ENCODE measurements around the gene DEXI. TPM values are rescaled to one million over a fixed set of nuclear protein-coding genes. Genes with fewer than 3 reads are reported as not detected.

The DEXI gene
- total and polyA plus RNA-seq, 4 donors, result 19.5 to 35.5 (median 28.0) TPM

GRCh38 chr16:10946308-10946707, 4.0 kb upstream of the DEXI start:
- ATAC-seq (ENCODE audit: insufficient read depth, low FRiP score), result no peak
- Histone ChIP-seq H3K36me3 (ENCODE audit: control insufficient read depth in 4 of 4, insufficient read depth in 4 of 4, low read length in 4 of 4) (no peaks in the 10 kb centered on the region), H3K4me3 (no peak overlapping the region), H3K4me1 (ENCODE audit: control insufficient read depth in 5 of 5, insufficient read depth in 5 of 5, low read length in 5 of 5) (peaks cover 0 to 28% (median 22%) of the 10 kb centered on the region in 5 donors), H3K27ac (ENCODE audit: low read depth in 1 of 2, low read length in 1 of 2) (peak overlapping the region in 1 of 2 donors; percentile 63), H3K9me3 (ENCODE audit: control insufficient read depth in 4 of 4, insufficient read depth in 3 of 4, low read length in 3 of 4) (no peaks in the 10 kb centered on the region), H3K27me3 (ENCODE audit: control insufficient read depth in 3 of 3, insufficient read depth in 3 of 3, low read length in 2 of 3) (no peaks in the 10 kb centered on the region), H3K9ac (ENCODE audit: insufficient read depth in 1 of 2, low read length in 2 of 2) (no peak overlapping the region)
- no peak for TF ChIP-seq CTCF (IDR thresholded peaks at IDR 0.05; ENCODE audit: control extremely low read depth, extremely low read depth)
- peak in 2 of 3 donors; percentile 38 to 43 for DNase-seq
- 48 to 66% methylated on average over 5 of the region's 5 CpGs for WGBS, 2 donors

- Histone ChIP-seq H3K36me3 (ENCODE audit: control insufficient read depth in 4 of 4, insufficient read depth in 4 of 4, low read length in 4 of 4) (no peaks in the 10 kb centered on the region), H3K9me3 (ENCODE audit: control insufficient read depth in 4 of 4, insufficient read depth in 3 of 4, low read length in 3 of 4) (no peaks in the 10 kb centered on the region), H3K27ac (ENCODE audit: low read depth in 1 of 2, low read length in 1 of 2) (peak overlapping the region in 1 of 2 donors; percentile 84), H3K9ac (ENCODE audit: insufficient read depth in 1 of 2, low read length in 2 of 2) (peak overlapping the region; percentile 33 to 39), H3K27me3 (ENCODE audit: control insufficient read depth in 3 of 3, insufficient read depth in 3 of 3, low read length in 2 of 3) (no peaks in the 10 kb centered on the region), H3K4me1 (ENCODE audit: control insufficient read depth in 5 of 5, insufficient read depth in 5 of 5, low read length in 5 of 5) (peaks cover 2 to 37% (median 25%) of the 10 kb centered on the region in 5 donors), H3K4me3 (peak overlapping the region; percentile 82)
- TF ChIP-seq CTCF (IDR thresholded peaks at IDR 0.05; ENCODE audit: control extremely low read depth, extremely low read depth), result no peak
- ATAC-seq (ENCODE audit: insufficient read depth, low FRiP score) (no peak), DNase-seq (no peak)
- 30 to 35% methylated on average over 14 of the region's 14 CpGs for WGBS, 2 donors
Measured at GRCh38 chr16:10945065-10945787, 3.0 kb upstream of the DEXI start.

GRCh38 chr16:10944249-10945064, 2.2 kb upstream of the DEXI start, which contains the start of gene CLEC16A:
TSS of gene CLEC16A (plus strand) at chr16:10944564. CDS start at chr16:10944718, 154 bp downstream.
- H3K36me3 ChIP-seq (ENCODE audit: control insufficient read depth in 4 of 4, insufficient read depth in 4 of 4, low read length in 4 of 4), result peaks cover 0 to 3% (median under 1%) of the 10 kb centered on the region in 4 donors
- peak; percentile 28 for TF ChIP-seq CTCF (IDR thresholded peaks at IDR 0.05; ENCODE audit: control extremely low read depth, extremely low read depth)
- DNase-seq, result peak; percentile 96 to 98 (median 96)
- H3K9me3 ChIP-seq (ENCODE audit: control insufficient read depth in 4 of 4, insufficient read depth in 3 of 4, low read length in 3 of 4), result no peaks in the 10 kb centered on the region
- peak; percentile 80 for ATAC-seq (ENCODE audit: insufficient read depth, low FRiP score)
- WGBS, 2 donors, result 0 to 1% methylated on average over 83 to 86 of the region's 86 CpGs
- H3K27me3 ChIP-seq (ENCODE audit: control insufficient read depth in 3 of 3, insufficient read depth in 3 of 3, low read length in 2 of 3), result no peaks in the 10 kb centered on the region
- H3K4me3 ChIP-seq, result peak within 1 kb of the TSS; percentile 82
- H3K9ac ChIP-seq (ENCODE audit: insufficient read depth in 1 of 2, low read length in 2 of 2), result peak within 1 kb of the TSS; percentile 33 to 39
- H3K4me1 ChIP-seq (ENCODE audit: control insufficient read depth in 5 of 5, insufficient read depth in 5 of 5, low read length in 5 of 5), result peaks cover 9 to 45% (median 32%) of the 10 kb centered on the region in 5 donors
- H3K27ac ChIP-seq (ENCODE audit: low read depth in 1 of 2, low read length in 1 of 2), result peak within 1 kb of the TSS; percentile 71 to 84
